Activated B cell treated with CpG ODN at 0.5 μM for 24 hours (primary cell): ENCODE results near the gene SCNN1A. TPM values are rescaled to one million over a fixed set of nuclear protein-coding genes. Genes with fewer than 3 reads are reported as not detected.

ENCODE experiments used
- ATAC-seq: fragments of 200-7000 bp; cut with Tn5 transposase; one replicate; pipeline ENCODE4 v1.10.0; 2021; ENCODE audit warnings: low read depth, mild to moderate bottlenecking, moderate library complexity
- CTCF ChIA-PET: fragments of 350-600 bp; sonication (Branson Sonifier 250); formaldehyde crosslinking; loops from one replicate; lab custom pipeline; 2021; ENCODE audit warnings: antibody characterized with exemption; lab: Charles Lee
- POLR2A ChIA-PET: fragments of 350-600 bp; sonication (Branson Sonifier 250); formaldehyde crosslinking; loops from one replicate; lab custom pipeline; 2021; ENCODE audit warnings: antibody characterized with exemption; lab: Charles Lee
- DNase-seq: peaks from one replicate; pipeline ENCODE4 v3.0.0; 2022
- H3K27ac Mint-ChIP-seq: one replicate; pipeline ENCODE4 v1.8.0; 2020; ENCODE audit warnings: mixed read lengths
- H3K27me3 Mint-ChIP-seq: one replicate; pipeline ENCODE4 v1.8.0; 2021; ENCODE audit warnings: mixed read lengths
- H3K36me3 Mint-ChIP-seq: one replicate; pipeline ENCODE4 v1.8.0; 2021; ENCODE audit warnings: low read depth, mixed read lengths
- H3K4me1 Mint-ChIP-seq: one replicate; pipeline ENCODE4 v1.8.0; 2021; ENCODE audit warnings: mixed read lengths
- H3K4me3 Mint-ChIP-seq: one replicate; pipeline ENCODE4 v1.8.0; 2020; ENCODE audit warnings: mild to moderate bottlenecking, mixed read lengths
- H3K9me3 Mint-ChIP-seq: one replicate; pipeline ENCODE4 v1.8.0; 2020; ENCODE audit warnings: mixed read lengths
- CTCF ChIP-seq: fragments of 200-600 bp; IDR thresholded peaks from one replicate; pipeline ENCODE4 v1.8.0; 2022; ENCODE audit warnings: antibody characterized with exemption, mild to moderate bottlenecking
- intact Hi-C: fragments of 100-400 bp; cut with micrococcal nuclease; formaldehyde crosslinking; loops from one replicate; pipeline ENCODE4 v1.15.1; 2024
- total RNA-seq: library from RNA; stranded (reverse); gene quantifications from 2 replicates; pipeline ENCODE4 v1.2.3, GENCODE V29; 2022

Gene SCNN1A
- total RNA-seq, 1 donor from 2014 or later, result not detected

DNA sequence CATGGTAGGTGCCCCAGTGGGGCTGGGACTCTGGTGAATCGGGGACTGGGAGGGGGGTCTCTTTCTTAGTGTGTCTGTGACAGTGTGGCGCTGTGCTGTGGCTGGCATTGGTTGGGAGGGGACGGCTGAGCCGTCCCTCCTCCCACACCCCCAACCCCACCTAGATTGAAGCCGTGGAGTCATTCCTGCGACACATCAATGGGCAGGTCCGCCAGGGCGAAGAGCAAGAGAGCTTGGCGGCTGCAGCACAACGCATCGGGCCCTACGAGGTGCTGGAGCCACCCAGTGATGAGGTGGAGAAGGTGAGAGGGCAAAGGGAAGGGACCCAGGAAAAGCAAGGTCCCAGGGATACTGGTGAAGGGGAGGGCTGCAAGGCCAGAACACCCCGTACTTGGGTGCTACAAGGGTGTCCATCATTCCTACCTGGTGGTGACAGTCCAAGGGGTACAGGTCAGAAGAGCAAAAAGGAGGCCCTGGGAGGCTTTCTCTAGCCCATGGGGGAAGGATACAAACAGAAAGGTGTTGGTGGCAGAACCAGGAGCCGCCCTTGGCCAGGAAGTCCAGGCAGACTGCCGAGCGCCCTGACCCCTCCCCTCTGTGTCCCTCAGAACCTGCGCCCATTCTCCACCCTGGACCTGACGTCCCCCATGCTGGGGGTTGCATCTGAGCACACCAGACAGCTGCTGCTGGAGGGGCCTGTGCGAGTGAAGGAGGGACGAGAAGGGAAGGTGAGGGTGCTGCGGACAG, 57.5 kb downstream of the SCNN1A start:
- intact Hi-C loops, result no loop called here
- ATAC-seq, result no peak
- TF ChIP-seq CTCF, result no peak
- Mint-ChIP-seq H3K36me3 (no peaks in the 10 kb centered on the region), H3K27me3 (peaks cover 76% of the 10 kb centered on the region), H3K27ac (no peak overlapping the region), H3K4me3 (no peak overlapping the region), H3K9me3 (no peaks in the 10 kb centered on the region), H3K4me1 (peaks cover 7% of the 10 kb centered on the region)
- ChIA-PET POLR2A (no interaction called here), CTCF (no interaction called here)
- no peak for DNase-seq

GRCh38 chr12:6316921-6317692, 58.3 kb downstream of the SCNN1A start:
- TF ChIP-seq CTCF, result no peak
- POLR2A ChIA-PET, result no interaction called here
- no peaks in the 10 kb centered on the region for H3K9me3 Mint-ChIP-seq
- H3K4me1 Mint-ChIP-seq, result peaks cover 2% of the 10 kb centered on the region
- peaks cover 78% of the 10 kb centered on the region for H3K27me3 Mint-ChIP-seq
- CTCF ChIA-PET, result no interaction called here
- no peak overlapping the region for H3K4me3 Mint-ChIP-seq
- H3K27ac Mint-ChIP-seq, result no peak overlapping the region
- no peak for ATAC-seq
- intact Hi-C loops, result no loop called here
- DNase-seq, result no peak
- H3K36me3 Mint-ChIP-seq, result no peaks in the 10 kb centered on the region

GRCh38 chr12:6315704-6316597, 59.4 kb downstream of the SCNN1A start:
- DNase-seq, result no peak
- no peak overlapping the region for H3K4me3 Mint-ChIP-seq
- peaks cover 1% of the 10 kb centered on the region for H3K4me1 Mint-ChIP-seq
- CTCF ChIA-PET, result no interaction called here
- intact Hi-C loops, result no loop called here
- no peaks in the 10 kb centered on the region for H3K9me3 Mint-ChIP-seq
- H3K27me3 Mint-ChIP-seq, result peaks cover 73% of the 10 kb centered on the region
- POLR2A ChIA-PET, result no interaction called here
- H3K36me3 Mint-ChIP-seq, result no peaks in the 10 kb centered on the region
- no peak for TF ChIP-seq CTCF
- no peak overlapping the region for H3K27ac Mint-ChIP-seq
- no peak for ATAC-seq

DNA sequence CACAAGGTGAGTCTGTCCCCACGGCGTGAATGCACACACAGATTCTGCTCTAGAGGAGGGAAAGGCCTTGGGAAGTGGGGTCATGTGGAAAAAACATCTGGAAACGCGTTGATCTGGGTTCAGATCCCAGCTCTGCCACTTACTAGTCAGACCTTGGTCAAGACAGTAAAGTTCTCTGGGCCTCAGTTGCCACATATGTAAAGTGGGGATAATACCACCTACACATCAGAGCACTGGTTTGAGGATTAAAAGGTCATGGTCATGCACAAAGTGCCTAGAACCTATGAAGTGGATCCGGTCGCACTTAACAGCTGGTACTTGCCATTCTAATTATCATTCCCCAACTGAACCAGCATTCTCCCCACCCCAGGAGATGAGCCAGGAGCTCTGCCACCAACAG, 60.2 kb downstream of the SCNN1A start:
- H3K4me3 Mint-ChIP-seq, result no peak overlapping the region
- H3K27me3 Mint-ChIP-seq, result peaks cover 66% of the 10 kb centered on the region
- H3K9me3 Mint-ChIP-seq, result no peaks in the 10 kb centered on the region
- DNase-seq (no peak), ATAC-seq (no peak)
- no peak for TF ChIP-seq CTCF
- H3K4me1 Mint-ChIP-seq, result peaks cover 1% of the 10 kb centered on the region
- ChIA-PET CTCF (no interaction called here), POLR2A (no interaction called here)
- intact Hi-C loops, result no loop called here
- no peak overlapping the region for H3K27ac Mint-ChIP-seq
- H3K36me3 Mint-ChIP-seq, result no peaks in the 10 kb centered on the region
